ENCODE data around the gene EDIL3. TPM values are rescaled to one million over a fixed set of nuclear protein-coding genes. Genes with fewer than 3 reads are reported as not detected.

EDIL3 gene
- total RNA-seq, 1 experiment from 2014 or later = 0.07 TPM

DNA sequence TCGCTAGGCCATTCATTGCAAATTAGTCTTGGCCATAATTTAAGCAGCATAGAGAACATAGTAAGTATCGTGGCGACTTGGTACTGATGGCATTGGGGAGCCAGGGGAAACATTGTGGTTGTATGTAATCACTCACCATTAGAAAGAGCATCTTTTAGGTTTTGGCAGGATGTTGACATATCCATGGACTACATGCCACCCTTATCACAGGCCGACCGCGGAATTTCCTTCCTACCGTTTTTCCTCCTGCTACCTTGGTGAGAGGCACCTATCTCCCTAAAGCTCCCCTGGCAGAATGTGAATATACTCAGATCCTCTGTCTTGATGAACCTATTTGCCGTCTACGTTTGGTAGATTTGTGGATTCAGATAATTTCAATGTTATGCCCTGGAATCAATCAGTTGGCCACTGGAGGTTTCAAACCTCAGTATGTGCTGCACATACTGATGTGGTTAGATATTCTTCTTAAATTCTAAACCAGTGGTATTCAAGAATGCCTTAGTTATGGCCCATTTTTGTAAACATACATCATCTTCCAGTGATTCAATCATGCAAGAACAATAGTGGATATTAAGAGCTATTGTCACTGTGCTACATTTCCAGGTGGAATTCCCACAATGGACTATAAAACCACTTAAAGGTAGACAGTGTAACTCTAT is 393.0 kb downstream of the EDIL3 start:
- CTCF ChIA-PET = no interaction called here
- no peak for DNase-seq
- intact Hi-C loops (cut with micrococcal nuclease; ENCODE audit: unreplicated experiment) = no loop called here
- TF ChIP-seq, protein P1, sequence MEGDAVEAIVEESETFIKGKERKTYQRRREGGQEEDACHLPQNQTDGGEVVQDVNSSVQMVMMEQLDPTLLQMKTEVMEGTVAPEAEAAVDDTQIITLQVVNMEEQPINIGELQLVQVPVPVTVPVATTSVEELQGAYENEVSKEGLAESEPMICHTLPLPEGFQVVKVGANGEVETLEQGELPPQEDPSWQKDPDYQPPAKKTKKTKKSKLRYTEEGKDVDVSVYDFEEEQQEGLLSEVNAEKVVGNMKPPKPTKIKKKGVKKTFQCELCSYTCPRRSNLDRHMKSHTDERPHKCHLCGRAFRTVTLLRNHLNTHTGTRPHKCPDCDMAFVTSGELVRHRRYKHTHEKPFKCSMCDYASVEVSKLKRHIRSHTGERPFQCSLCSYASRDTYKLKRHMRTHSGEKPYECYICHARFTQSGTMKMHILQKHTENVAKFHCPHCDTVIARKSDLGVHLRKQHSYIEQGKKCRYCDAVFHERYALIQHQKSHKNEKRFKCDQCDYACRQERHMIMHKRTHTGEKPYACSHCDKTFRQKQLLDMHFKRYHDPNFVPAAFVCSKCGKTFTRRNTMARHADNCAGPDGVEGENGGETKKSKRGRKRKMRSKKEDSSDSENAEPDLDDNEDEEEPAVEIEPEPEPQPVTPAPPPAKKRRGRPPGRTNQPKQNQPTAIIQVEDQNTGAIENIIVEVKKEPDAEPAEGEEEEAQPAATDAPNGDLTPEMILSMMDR (IDR thresholded peaks at IDR 0.05; ENCODE audit: unreplicated experiment) = no peak
- no peaks in the 10 kb centered on the region for H3K27me3 Mint-ChIP-seq (ENCODE audit: unreplicated experiment)
- H3K9me3 Mint-ChIP-seq (ENCODE audit: low read depth, unreplicated experiment) = peaks cover 3% of the 10 kb centered on the region
- H3K36me3 Mint-ChIP-seq (ENCODE audit: insufficient read depth, unreplicated experiment) = no peaks in the 10 kb centered on the region
- BruUV-seq (replicated peaks) = no TSS peak
- H3K4me3 Mint-ChIP-seq (ENCODE audit: low read depth, unreplicated experiment) = no peak overlapping the region
- no peaks in the 10 kb centered on the region for H3K4me1 Mint-ChIP-seq (ENCODE audit: low read depth, unreplicated experiment)
- no peak overlapping the region for H3K27ac Mint-ChIP-seq (ENCODE audit: unreplicated experiment)

DNA sequence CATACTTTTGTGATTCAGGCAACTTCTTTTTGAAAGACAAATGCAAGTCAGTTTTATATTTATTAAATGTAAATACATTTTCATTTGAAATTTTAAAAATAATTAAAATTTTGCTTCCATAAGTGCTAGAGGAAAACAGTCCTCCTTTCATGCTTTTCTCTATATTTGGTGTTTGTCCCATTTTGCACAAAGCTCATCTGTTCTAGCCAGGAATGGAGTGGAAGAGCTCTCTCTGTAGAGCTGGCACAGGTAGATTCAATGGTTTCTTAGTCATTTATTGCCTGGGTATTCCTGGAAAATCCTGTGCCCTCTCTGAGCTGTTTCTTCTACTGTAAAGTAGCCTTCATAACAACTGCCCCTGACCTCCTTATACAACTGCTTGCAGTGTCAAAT is 396.4 kb downstream of the EDIL3 start:
- peaks cover 3% of the 10 kb centered on the region for H3K9me3 Mint-ChIP-seq (ENCODE audit: low read depth, unreplicated experiment)
- TF ChIP-seq, protein P1 (IDR thresholded peaks at IDR 0.05; ENCODE audit: unreplicated experiment) = no peak
- no peak overlapping the region for H3K27ac Mint-ChIP-seq (ENCODE audit: unreplicated experiment)
- CTCF ChIA-PET = interaction anchor here (0.6 kb wide), 1 partner anchor 538 kb away, joined by 4 read pairs; no protein-coding TSS in a partner anchor
- H3K4me3 Mint-ChIP-seq (ENCODE audit: low read depth, unreplicated experiment) = no peak overlapping the region
- no peaks in the 10 kb centered on the region for H3K4me1 Mint-ChIP-seq (ENCODE audit: low read depth, unreplicated experiment)
- H3K36me3 Mint-ChIP-seq (ENCODE audit: insufficient read depth, unreplicated experiment) = no peaks in the 10 kb centered on the region
- intact Hi-C loops (cut with micrococcal nuclease; ENCODE audit: unreplicated experiment) = no loop called here
- no TSS peak for BruUV-seq (replicated peaks)
- DNase-seq = no peak
- no peaks in the 10 kb centered on the region for H3K27me3 Mint-ChIP-seq (ENCODE audit: unreplicated experiment)

DNA sequence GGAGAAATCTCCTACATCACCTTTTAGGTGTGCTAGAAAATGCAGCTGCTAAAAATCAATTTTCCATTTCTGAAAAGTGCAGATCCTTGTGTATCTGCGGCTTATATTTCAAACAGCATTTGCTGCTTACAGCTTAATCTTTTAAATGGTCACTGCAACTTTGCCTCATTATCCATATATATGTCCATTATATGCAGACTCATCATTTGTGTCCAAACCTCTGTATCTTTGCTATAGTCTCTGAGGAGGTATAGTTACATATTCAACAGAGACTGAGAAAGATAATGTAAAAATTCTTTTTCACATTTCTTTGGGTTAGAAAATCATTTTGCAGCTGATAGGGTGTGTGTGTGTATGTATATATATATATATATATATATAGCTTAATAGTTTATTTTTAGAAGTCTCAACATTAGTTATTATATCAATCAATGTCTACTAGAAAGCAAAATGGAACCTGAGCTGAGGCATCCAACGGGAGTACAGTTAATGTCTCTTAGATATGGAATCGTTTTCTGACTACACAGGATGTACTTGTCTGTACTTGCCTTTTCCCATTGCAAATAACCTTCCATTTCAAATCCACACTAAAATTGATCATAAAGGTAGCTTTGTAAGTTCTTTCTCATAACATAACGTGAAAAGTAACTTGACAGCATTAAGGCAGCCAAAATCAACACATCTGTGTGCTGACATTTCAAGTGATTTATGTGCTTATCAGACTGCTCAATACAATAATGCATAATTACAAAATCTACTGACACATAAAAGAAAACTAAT is 397.0 kb downstream of the EDIL3 start:
- H3K9me3 Mint-ChIP-seq (ENCODE audit: low read depth, unreplicated experiment) = peaks cover 3% of the 10 kb centered on the region
- no peak overlapping the region for H3K27ac Mint-ChIP-seq (ENCODE audit: unreplicated experiment)
- no peak overlapping the region for H3K4me3 Mint-ChIP-seq (ENCODE audit: low read depth, unreplicated experiment)
- CTCF ChIA-PET = interaction anchor here (0.6 kb wide), 1 partner anchor 537 kb away, joined by 4 read pairs; no protein-coding TSS in a partner anchor
- no peak for DNase-seq
- no peaks in the 10 kb centered on the region for H3K4me1 Mint-ChIP-seq (ENCODE audit: low read depth, unreplicated experiment)
- intact Hi-C loops (cut with micrococcal nuclease; ENCODE audit: unreplicated experiment) = no loop called here
- no peaks in the 10 kb centered on the region for H3K36me3 Mint-ChIP-seq (ENCODE audit: insufficient read depth, unreplicated experiment)
- no TSS peak for BruUV-seq (replicated peaks)
- TF ChIP-seq, protein P1 (IDR thresholded peaks at IDR 0.05; ENCODE audit: unreplicated experiment) = no peak
- H3K27me3 Mint-ChIP-seq (ENCODE audit: unreplicated experiment) = no peaks in the 10 kb centered on the region

DNA sequence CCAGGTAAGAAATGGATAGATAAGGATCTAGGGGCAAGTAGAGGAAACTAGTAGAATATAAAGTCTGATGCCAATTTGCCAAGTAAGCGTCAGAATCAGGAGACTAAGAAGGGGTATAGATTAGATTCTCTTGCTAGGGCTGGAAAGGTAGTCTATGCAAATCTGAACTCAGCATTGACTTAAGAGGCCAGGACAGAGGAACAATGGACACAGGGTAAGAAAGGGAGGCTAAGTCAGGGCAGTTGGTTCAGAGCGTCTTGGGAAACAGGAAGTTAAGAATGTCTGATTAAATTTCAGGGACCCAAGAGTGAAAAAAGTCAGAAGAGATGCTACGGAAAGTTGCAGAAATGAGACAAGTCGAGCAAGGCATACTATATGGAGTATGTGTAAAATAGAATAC is 400.8 kb downstream of the EDIL3 start:
- H3K4me1 Mint-ChIP-seq (ENCODE audit: low read depth, unreplicated experiment) = no peaks in the 10 kb centered on the region
- BruUV-seq (replicated peaks) = no TSS peak
- TF ChIP-seq, protein P1 (IDR thresholded peaks at IDR 0.05; ENCODE audit: unreplicated experiment) = no peak
- no peak overlapping the region for H3K27ac Mint-ChIP-seq (ENCODE audit: unreplicated experiment)
- H3K4me3 Mint-ChIP-seq (ENCODE audit: low read depth, unreplicated experiment) = no peak overlapping the region
- intact Hi-C loops (cut with micrococcal nuclease; ENCODE audit: unreplicated experiment) = no loop called here
- no peaks in the 10 kb centered on the region for H3K9me3 Mint-ChIP-seq (ENCODE audit: low read depth, unreplicated experiment)
- DNase-seq = no peak
- CTCF ChIA-PET = no interaction called here
- H3K36me3 Mint-ChIP-seq (ENCODE audit: insufficient read depth, unreplicated experiment) = no peaks in the 10 kb centered on the region
- H3K27me3 Mint-ChIP-seq (ENCODE audit: unreplicated experiment) = no peaks in the 10 kb centered on the region

All from Calu3 (cell line).